ENCODE data around the gene ADAMTS15.

The ADAMTS15 gene

GRCh38 chr11:130418210-130418609, 30.2 kb upstream of the ADAMTS15 start:
- no peak for DNase-seq

DNA sequence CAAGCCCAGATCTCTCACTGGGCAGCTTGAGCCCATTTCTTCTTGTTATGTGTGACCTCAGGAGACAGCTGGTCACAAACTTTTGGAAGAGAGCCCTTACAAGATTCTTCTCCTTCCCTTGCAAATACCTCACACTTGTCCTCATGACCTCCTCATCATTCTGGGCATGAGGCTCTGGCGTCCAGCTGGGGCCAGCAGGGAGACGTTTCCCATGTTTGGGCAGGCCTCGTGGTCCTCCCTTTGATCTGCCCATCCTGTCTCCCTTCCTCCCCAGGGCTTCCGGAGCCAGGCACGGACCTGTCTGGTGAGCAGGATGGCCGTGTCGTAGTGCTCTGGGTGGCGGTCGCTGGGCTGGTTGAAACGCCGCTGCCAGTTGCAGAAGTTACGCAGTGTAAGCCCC, 29.7 kb upstream of the ADAMTS15 start:
- DNase-seq, result no peak

- peak; percentile 27 for DNase-seq
Measured at GRCh38 chr11:130420478-130421198, 27.8 kb upstream of the ADAMTS15 start.

DNA sequence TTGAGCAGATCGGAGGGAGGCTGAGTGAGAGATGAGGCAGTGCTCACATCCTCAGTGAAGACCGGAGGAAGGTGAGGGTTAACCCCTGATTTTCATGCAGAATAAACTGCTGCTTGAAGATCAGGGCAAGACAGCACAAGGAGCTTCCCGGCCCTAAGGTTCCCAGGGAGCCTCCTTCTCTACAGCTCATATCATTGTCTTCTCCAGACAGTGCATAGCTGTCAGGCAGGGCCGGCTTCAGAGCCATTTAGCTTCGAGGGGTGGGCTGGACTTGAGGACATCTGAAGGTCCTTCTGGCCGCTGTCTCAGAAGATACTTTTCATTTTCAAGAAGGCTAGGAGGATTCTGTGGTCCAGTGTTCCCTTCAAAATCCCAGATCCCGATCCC, 27.3 kb upstream of the ADAMTS15 start:
- no peak for DNase-seq

GRCh38 chr11:130421697-130422096, 26.7 kb upstream of the ADAMTS15 start:
- DNase-seq, result no peak

GRCh38 chr11:130422251-130422995, 26.0 kb upstream of the ADAMTS15 start:
- DNase-seq, result no peak

DNA sequence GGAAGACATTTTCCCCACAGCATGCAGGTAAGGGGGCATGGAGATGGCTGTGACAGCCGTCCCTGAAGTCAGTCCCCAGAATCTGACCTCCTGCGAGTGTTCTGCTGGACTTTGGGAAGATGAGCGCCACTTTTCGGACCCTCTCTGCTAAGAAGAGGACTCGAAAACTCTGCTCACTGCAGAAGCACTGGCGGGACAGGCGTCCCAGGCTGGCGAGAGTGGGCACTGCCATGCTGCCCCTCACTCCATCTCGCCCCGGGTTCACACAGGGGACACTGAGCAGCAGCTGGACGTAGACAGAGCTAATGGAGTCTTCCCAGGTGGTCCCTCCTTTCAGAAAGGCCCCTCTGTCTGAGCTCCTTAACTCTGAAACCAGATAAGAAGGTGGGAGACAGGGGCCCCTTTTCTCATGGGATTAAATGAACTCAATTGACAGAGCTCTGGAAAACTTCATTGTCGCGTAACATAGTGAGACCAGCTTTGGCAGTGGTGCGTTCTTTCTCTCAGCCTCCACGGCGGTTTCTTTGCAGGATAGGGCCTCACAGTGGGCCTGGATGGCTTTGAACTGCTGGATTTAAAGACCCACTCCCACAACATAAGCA, 24.8 kb upstream of the ADAMTS15 start:
- DNase-seq, result no peak

DNA sequence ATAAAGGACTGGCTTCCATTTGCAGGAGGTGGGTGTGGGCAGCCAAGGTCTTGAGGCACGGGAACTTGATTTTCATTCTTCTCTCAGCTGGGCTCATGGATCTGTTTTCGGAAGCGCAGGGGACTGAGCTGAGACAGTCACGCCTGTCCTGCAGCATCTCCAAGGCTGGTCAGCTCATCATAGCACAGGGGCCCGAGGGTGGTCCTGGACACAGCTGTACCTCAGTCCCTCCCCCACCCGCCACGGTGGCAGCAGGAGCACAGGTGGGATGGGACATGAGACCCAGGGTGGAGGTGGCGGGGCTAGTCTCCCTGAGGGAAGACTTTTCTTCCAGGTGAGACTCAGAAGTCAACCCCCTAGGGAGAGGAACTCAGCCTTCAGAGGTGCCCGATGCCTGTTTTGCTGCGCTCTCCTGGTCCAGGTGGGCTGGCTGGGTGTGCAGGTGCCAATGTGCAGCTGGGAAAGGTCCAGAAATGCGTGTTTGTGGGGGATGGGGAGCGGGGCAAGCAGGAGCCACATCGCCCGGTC, 23.8 kb upstream of the ADAMTS15 start:
- no peak for DNase-seq

DNA sequence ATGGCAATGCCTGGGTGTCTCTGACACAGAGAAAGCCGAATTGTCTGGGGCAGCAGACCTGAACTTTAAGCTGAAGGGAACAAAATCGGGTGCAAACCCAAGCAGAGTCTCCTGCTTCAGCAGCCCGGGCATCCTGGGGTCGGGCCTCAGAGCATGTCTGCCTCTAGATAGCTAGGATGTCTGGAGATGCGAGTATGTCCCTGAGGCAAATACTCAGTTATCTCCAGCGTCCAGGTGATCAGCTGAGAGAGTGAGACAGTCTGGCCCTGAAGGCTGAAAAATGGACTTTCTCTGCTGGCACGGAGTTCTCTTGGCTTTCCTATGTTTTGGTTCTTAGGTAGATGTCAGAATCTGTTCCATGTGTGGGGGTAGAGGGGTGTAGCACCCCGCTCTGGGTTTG, 23.3 kb upstream of the ADAMTS15 start:
- no peak for DNase-seq

- DNase-seq, result no peak
Measured at GRCh38 chr11:130426223-130426836, 22.1 kb upstream of the ADAMTS15 start.

GRCh38 chr11:130426837-130427341, 21.6 kb upstream of the ADAMTS15 start:
- DNase-seq, result no peak

DNA sequence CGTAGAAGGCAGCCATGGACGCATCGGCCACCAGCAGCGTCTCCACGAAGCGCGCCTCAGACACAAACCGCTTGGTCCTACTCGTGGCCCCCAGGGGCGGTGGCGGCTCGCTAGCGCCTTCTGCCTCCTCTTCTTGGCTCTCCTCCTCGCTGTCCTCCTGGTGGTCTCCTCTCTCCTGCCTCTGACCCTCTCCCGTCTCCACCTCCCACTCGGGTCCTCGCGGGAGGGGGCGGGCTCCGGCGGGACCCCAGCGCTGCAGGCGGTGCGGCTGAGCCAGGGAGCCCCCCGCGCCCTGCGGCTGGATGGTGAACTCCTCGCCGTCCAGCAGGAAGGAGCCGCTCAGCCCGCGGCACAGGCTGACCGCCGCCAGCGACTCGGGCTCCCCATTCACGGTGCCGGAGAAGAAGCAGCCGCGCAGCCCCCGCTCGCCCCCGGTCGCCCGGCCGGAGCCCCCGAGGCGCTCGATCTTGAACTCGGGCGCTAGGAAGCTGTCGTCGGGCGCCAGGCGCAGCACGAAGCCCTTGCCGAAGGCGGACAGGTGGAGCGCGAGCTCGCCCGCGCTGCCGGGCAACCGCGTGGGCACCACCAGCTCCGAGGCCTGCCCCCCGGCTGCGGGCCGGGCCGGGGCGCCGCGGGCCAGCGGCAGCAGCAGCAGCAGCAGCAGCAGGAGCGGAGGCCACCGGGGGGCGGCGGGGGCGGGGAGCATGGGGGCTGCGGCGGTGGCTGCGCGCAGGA, 20.7 kb upstream of the ADAMTS15 start:
- no peak for DNase-seq

- DNase-seq, result no peak
Measured at GRCh38 chr11:130428316-130429119, 19.9 kb upstream of the ADAMTS15 start, which contains the start of gene ADAMTS8. ADAMTS8 (minus strand) TSS chr11:130428609; CDS start chr11:130428286, 323 bp downstream.

- no peak for DNase-seq
Measured at GRCh38 chr11:130429120-130429681, 19.2 kb upstream of the ADAMTS15 start.

DNA sequence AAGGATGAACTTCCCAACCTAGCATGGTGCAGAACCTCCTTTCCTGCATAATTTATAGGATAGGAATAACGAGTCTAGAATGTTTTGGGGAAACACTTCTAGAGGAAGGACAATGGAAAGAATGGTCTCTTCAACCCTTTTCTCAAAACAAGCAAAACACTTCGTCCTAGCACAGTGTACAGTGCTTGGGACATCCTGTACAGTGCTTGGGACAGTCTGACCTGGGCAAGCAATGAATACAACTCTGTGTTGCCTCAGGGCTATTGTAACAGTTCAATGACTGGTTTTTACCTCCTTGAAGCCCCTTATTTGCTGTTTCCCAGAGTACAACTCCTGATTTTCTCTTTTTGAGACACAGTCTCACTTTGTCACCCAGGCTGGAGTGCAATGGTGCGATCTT, 18.5 kb upstream of the ADAMTS15 start:
- no peak for DNase-seq

DNA sequence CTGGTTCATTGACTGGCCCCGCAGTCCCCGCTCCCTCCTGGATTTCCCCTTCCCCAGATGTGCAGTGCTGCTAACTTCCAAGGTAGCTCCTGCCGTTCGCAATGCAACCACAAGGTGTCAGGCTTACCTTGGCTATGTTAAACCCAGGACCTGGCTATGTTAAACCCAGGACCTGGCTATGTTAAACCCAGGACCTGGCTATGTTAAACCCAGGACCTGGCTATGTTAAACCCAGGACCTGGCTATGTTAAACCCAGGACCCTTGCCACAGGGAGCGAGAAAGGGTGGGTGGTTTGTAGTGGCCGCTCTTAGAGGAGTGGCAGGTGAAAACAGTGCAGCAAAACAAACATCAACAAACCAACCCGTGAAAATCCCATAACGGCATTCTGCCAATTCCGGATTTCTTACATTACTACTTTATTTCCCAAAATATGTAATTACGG, 17.1 kb upstream of the ADAMTS15 start:
- DNase-seq, result peak; percentile 34

- no peak for DNase-seq
Measured at GRCh38 chr11:130431801-130432200, 16.6 kb upstream of the ADAMTS15 start.

GRCh38 chr11:130433357-130433756, 15.1 kb upstream of the ADAMTS15 start:
- no peak for DNase-seq

DNA sequence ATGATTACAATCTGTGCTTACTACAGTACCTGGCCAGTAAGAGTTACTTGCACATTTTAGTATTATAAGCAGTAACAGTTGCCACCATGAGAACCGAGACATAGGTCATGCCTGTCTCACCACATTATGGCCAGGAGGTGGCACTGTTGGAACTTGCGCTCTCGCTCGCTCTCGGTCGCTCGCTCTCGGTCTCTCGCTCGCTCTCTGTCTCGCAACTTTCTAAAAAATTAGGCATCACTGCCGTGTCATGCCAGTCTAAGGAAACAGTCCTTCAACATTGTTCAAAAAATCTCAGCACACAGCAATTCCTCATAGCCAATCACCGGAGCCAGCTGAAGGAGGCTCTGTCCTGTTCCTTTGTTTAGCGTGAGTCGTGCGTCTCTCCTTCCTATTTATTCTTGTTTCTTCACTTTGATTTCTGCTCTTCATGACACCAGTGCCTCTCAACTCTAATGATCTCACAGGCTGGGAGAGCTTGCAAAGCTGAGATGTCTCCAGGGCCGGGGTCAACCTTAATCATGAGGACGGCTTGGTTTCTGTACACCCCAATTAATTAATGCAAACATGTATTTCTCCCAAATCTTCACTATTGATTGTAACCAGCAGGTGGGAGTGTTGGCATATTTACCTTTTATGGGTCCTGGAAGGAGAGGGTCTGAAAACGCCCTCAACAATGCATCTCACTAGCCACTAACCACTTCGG, 13.8 kb upstream of the ADAMTS15 start:
- DNase-seq, result peak; percentile 75

- DNase-seq, result no peak
Measured at GRCh38 chr11:130435671-130436070, 12.8 kb upstream of the ADAMTS15 start.
